H1 (cell line): Measurements from ENCODE around the gene ACTR1A. TPM values are rescaled to one million over a fixed set of nuclear protein-coding genes. Genes with fewer than 3 reads are reported as not detected.

Experiments used
- EGR1 ChIP-seq: IDR thresholded peaks from 2 replicates; pipeline ENCODE4 v1.6.1; 2011; ENCODE audit warnings: low read depth, low read length, borderline replicate concordance
- GABPA ChIP-seq: IDR thresholded peaks from 2 replicates; pipeline ENCODE4 v1.6.1; 2011; ENCODE audit warnings: mild to moderate bottlenecking, low read length, moderate library complexity, borderline replicate concordance; ENCODE audit not compliant: insufficient read depth
- NANOG ChIP-seq: IDR thresholded peaks from 2 replicates; pipeline ENCODE4 v1.6.1; 2011; ENCODE audit warnings: low read length, low read depth, mild to moderate bottlenecking, inconsistent platforms; ENCODE audit not compliant: insufficient read depth, poor library complexity, severe bottlenecking
- PHF8 ChIP-seq: fragments of 200-600 bp; sonication (generic); conservative IDR thresholded peaks from 2 replicates; pipeline ENCODE4 v1.7.1; 2012; ENCODE audit warnings: low read depth, mild to moderate bottlenecking, inconsistent platforms, low read length, moderate library complexity
- SP1 ChIP-seq: IDR thresholded peaks from 2 replicates; pipeline ENCODE4 v1.6.1; 2011; ENCODE audit warnings: low read depth, low read length
- TCF12 ChIP-seq: IDR thresholded peaks from 2 replicates; pipeline ENCODE4 v1.6.1; 2011; ENCODE audit warnings: low read depth, mild to moderate bottlenecking, low read length
- TEAD4 ChIP-seq: IDR thresholded peaks from 2 replicates; pipeline ENCODE4 v1.6.1; 2012; ENCODE audit warnings: low read depth, low read length, inconsistent platforms, mixed read lengths
- microRNA counts: library from miRNA; unstranded; fragments of <30 nt; microRNA quantifications from one replicate; lab custom pipeline; 2015
- microRNA-seq, 2 experiments: library from miRNA; unstranded; fragments of <30 nt; microRNA quantifications; one replicate each; pipeline versions ENCODE4 to v1.2.0, GENCODE V29; 2016 to 2020; ENCODE audit warnings: borderline microRNAs expressed in 2 of 2, borderline number of aligned reads in 2 of 2, borderline replicate concordance in 1 of 2
- polyA plus RNA-seq, 7 experiments: library from polyadenylated mRNA; depleted of rRNA in 3 of 7; stranded (reverse) in 5 of 7; unstranded in 2 of 7; fragments of >200 nt in 5 of 7; fragments of 200-250 nt in 2 of 7; gene quantifications; 1 replicate in 5 of 7; 2 replicates in 1 of 7; 4 replicates in 1 of 7; pipeline versions ENCODE4 v1.2.1 to v1.2.3, GENCODE V29; 2011 to 2013; ENCODE audit warnings: missing spikeins in 2 of 7, mixed read lengths in 2 of 7
- small RNA-seq: library from polyadenylated mRNA; stranded (forward); fragments of <200 nt; extraction: miRNeasy Mini kit (QIAGEN cat#:217004); gene quantifications from one replicate; pipeline ENCODE3, GENCODE V24; 2013; ENCODE audit not compliant: insufficient read depth
- total RNA-seq: library from RNA; stranded (reverse); fragmentation: NEBNext Ultra II Directional; extraction: Animal tissue kit (Norgen Biotek cat#: 25700); gene quantifications from 2 replicates; pipeline ENCODE4 v1.2.1, GENCODE V29; 2021
- TF ChIP-seq, protein P1 (sequence below): IDR thresholded peaks from 2 replicates; pipeline ENCODE4 v1.6.1; 2012; ENCODE audit warnings: low read length, inconsistent platforms

Gene ACTR1A
- total and polyA plus RNA-seq, 2 of the 8 experiments (the other 6 are each of a cell fraction or from before 2014, with no cell fraction given): 78.6 to 86.3 TPM

DNA sequence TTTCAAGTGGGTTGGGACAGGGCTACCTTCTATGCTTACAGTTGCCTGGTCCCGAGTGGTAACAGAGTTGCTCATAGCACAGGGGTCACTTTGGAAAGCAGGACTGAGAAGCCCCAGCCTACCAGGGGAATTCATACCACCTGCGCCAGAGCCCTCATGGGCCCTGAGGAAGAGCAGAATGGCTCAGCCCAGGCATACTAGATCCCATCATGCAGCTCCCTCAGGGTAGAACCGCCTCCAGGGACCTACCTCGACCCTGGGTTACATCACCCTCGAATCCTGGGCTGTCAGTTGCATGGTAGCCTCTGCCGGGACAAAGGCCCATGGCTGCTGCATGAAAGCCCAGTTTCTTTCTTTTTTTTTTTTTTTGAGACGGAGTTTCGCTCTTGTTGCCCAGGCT lies 73.0 kb downstream of the ACTR1A start (continued):
- TF ChIP-seq NANOG (no peak), PHF8 (no peak), EGR1 (no peak), SP1 (no peak), TCF12 (no peak), TEAD4 (no peak), GABPA (no peak)
- TF ChIP-seq, protein P1, sequence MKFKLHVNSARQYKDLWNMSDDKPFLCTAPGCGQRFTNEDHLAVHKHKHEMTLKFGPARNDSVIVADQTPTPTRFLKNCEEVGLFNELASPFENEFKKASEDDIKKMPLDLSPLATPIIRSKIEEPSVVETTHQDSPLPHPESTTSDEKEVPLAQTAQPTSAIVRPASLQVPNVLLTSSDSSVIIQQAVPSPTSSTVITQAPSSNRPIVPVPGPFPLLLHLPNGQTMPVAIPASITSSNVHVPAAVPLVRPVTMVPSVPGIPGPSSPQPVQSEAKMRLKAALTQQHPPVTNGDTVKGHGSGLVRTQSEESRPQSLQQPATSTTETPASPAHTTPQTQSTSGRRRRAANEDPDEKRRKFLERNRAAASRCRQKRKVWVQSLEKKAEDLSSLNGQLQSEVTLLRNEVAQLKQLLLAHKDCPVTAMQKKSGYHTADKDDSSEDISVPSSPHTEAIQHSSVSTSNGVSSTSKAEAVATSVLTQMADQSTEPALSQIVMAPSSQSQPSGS: no peak

MicroRNAs encoded within 50 kb of the gene (microRNA counts, 767-probe panel; counts per million panel counts)
- microRNA hsa-miR-146b-3p (lab: Ali Mortazavi, UCI): 879 counts per million, percentile 95 among the panel's probes with 10 or more counts
- microRNA hsa-miR-146b-5p (lab: Ali Mortazavi, UCI): 879 counts per million, percentile 95 among the panel's probes with 10 or more counts

Small RNAs within 50 kb of the gene (microRNA-seq; reads per million reads assigned to microRNA genes)
- 10.6 to 14.0 reads per million in 2 experiments for gene MIR146B

Small RNAs within 50 kb of the gene (small RNA-seq; reads per million reads assigned to genes)
- gene MIR146B: 246 reads per million, percentile 98 among the genes with 10 or more reads in this experiment

Other genes with a start within 250 kb of the ACTR1A start
- gene NFKB2, start 107.0 kb downstream of the ACTR1A start, total RNA-seq: 18.7 and 20.4 TPM in 2 replicates
- 31.4 and 34.5 TPM in 2 replicates for gene NFKB2, start 107.0 kb downstream of the ACTR1A start, polyA plus RNA-seq (2011; rRNA removed)
- 5.6 and 6.0 TPM in 2 replicates for gene PSD, start 83.9 kb downstream of the ACTR1A start, total RNA-seq
- 5.4 and 8.0 TPM in 2 replicates for gene PSD, start 83.9 kb downstream of the ACTR1A start, polyA plus RNA-seq (2011; rRNA removed)
- 11.3 and 15.4 TPM in 2 replicates for gene FBXL15, start 81.9 kb downstream of the ACTR1A start, total RNA-seq
- 22.6 and 29.2 TPM in 2 replicates for gene FBXL15, start 81.9 kb downstream of the ACTR1A start, polyA plus RNA-seq (2011; rRNA removed)
- gene CUEDC2, start 70.1 kb downstream of the ACTR1A start, total RNA-seq: 41.7 and 43.6 TPM in 2 replicates
- 55.2 and 66.7 TPM in 2 replicates for gene CUEDC2, start 70.1 kb downstream of the ACTR1A start, polyA plus RNA-seq (2011; rRNA removed)
- gene C10orf95, start 51.2 kb downstream of the ACTR1A start, total RNA-seq: 0.34 and 0.44 TPM in 2 replicates
- gene C10orf95, start 51.2 kb downstream of the ACTR1A start, polyA plus RNA-seq (2011; rRNA removed): 0.48 and 0.80 TPM in 2 replicates
- 9.4 and 10.8 TPM in 2 replicates for gene SUFU, start 1.3 kb upstream of the ACTR1A start, total RNA-seq
- gene SUFU, start 1.3 kb upstream of the ACTR1A start, polyA plus RNA-seq (2011; rRNA removed): 7.0 and 7.1 TPM in 2 replicates
- 35.4 and 38.8 TPM in 2 replicates for gene TRIM8, start 141.8 kb upstream of the ACTR1A start, total RNA-seq
- gene TRIM8, start 141.8 kb upstream of the ACTR1A start, polyA plus RNA-seq (2011; rRNA removed): 24.9 and 34.6 TPM in 2 replicates
- 15.3 and 16.2 TPM in 2 replicates for gene ARL3, start 211.7 kb upstream of the ACTR1A start, total RNA-seq
- gene ARL3, start 211.7 kb upstream of the ACTR1A start, polyA plus RNA-seq (2011; rRNA removed): 5.3 and 8.8 TPM in 2 replicates
- 20.5 TPM in 2 replicates for gene SFXN2, start 211.9 kb upstream of the ACTR1A start, total RNA-seq
- gene SFXN2, start 211.9 kb upstream of the ACTR1A start, polyA plus RNA-seq (2011; rRNA removed): 23.5 and 29.3 TPM in 2 replicates
- 26.2 and 26.6 TPM in 2 replicates for gene WBP1L, start 241.2 kb upstream of the ACTR1A start, total RNA-seq
- 29.9 and 37.0 TPM in 2 replicates for gene WBP1L, start 241.2 kb upstream of the ACTR1A start, polyA plus RNA-seq (2011; rRNA removed)